ENCODE results near the gene LRRC7. TPM values are rescaled to one million over a fixed set of nuclear protein-coding genes. Genes with fewer than 3 reads are reported as not detected.

The LRRC7 gene
- total and polyA plus RNA-seq, 2 of the 8 experiments (the other 6 are each of a cell fraction or from before 2014, with no cell fraction given), result 0.03 to 0.17 TPM

DNA sequence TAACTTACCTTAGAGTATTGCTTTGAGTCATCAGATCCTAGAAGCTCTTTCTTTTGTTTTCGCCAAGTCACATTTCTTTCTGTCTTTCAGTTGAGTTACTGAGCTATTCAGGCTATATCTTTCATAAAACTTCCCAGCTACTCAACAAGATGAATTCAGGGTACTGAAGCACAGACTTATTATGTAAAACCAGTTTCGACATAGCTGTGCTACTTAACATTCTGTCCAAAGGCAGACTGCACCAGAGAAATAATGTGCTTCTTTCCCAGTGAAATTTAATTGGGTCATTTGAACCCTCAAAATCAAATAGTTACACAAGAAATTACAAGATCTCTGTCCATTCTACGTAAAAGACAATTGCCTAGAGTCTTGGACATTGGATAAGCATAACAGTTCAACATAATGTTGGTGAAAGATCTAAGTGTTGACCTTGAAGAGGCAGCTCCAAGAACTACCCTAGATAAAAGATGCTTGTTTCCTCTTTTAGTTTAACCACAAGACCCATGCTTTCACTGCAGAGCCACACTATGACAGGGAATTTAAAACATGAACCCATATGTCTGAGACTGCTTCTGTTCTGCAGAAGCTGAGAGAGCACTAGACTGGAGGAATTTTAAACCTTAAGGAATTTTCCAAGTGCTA, 474.5 kb downstream of the LRRC7 start:
- FAIRE-seq, result no peak
- no peak for DNase-seq (ENCODE audit: low read depth in 1 of 2, low spot score in 2 of 2)
- Histone ChIP-seq H3K23me2 (ENCODE audit: low read depth, low read length) (no peaks in the 10 kb centered on the region), H2BK5ac (ENCODE audit: low read depth, low read length) (no peak overlapping the region), H3K9ac (replicated peaks in 1 of 4; ENCODE audit: extremely low read depth in 1 of 4, low read depth in 3 of 4, low read length in 3 of 4) (no peak overlapping the region), H3K4me3 (ENCODE audit: extremely low read depth in 1 of 4, insufficient read depth in 2 of 4, low read depth in 3 of 4, low read length in 4 of 4) (no peak overlapping the region), H4K20me1 (replicated peaks in 1 of 2; ENCODE audit: control insufficient read depth in 1 of 2, insufficient read depth in 2 of 2, low read length in 2 of 2) (no peaks in the 10 kb centered on the region), H4K5ac (ENCODE audit: insufficient read length, low read depth, low read length) (no peak overlapping the region), H3K23ac (ENCODE audit: insufficient read length) (no peak overlapping the region), H3K14ac (ENCODE audit: insufficient read length) (no peak overlapping the region), H3K4me2 (ENCODE audit: insufficient read depth in 1 of 2, low read depth in 2 of 2, low read length in 2 of 2) (no peak overlapping the region), H2BK15ac (ENCODE audit: low read length) (no peak overlapping the region), H3K4me1 (replicated peaks in 1 of 4; ENCODE audit: control insufficient read depth in 3 of 4, insufficient read depth in 4 of 4, low read length in 3 of 4) (no peaks in the 10 kb centered on the region; a peak in 1 of 7 replicates), H3K79me2 (ENCODE audit: control insufficient read depth in 1 of 2, insufficient read depth in 2 of 2, low read length in 2 of 2) (no peaks in the 10 kb centered on the region), H2AFZ (ENCODE audit: low read length) (no peak overlapping the region), H3K56ac (replicated peaks; ENCODE audit: insufficient read length, low read depth, low read length) (no peak overlapping the region), H3K79me1 (ENCODE audit: low read depth, low read length) (no peaks in the 10 kb centered on the region), H3K9me3 (ENCODE audit: insufficient read depth in 2 of 2, low read depth in 1 of 2, low read length in 1 of 2) (no peaks in the 10 kb centered on the region), H3K36me3 (ENCODE audit: control insufficient read depth in 2 of 4, insufficient read depth in 4 of 4, low read length in 3 of 4) (no peaks in the 10 kb centered on the region), H4K8ac (ENCODE audit: extremely low read depth, insufficient read depth, low read length) (no peak overlapping the region), H3K27ac (ENCODE audit: low read depth, low read length) (no peak overlapping the region), H4K91ac (replicated peaks; ENCODE audit: insufficient read length, low read length) (no peak overlapping the region), H3K18ac (ENCODE audit: extremely low read depth, low read length) (no peak overlapping the region), H2BK120ac (replicated peaks; ENCODE audit: low read depth, low read length) (no peak overlapping the region), H2BK12ac (ENCODE audit: low read depth, low read length) (no peak overlapping the region), H3K4ac (replicated peaks; ENCODE audit: insufficient read length, low read depth, low read length) (no peak overlapping the region), H3K27me3 (replicated peaks in 1 of 4; ENCODE audit: control insufficient read depth in 3 of 4, extremely low read depth in 1 of 4, insufficient read depth in 3 of 4, low read length in 3 of 4) (no peaks in the 10 kb centered on the region), H2BK20ac (ENCODE audit: low read length) (no peak overlapping the region), H2AK5ac (ENCODE audit: low read depth, low read length) (no peak overlapping the region)
- ChIA-PET CTCF (ENCODE audit: partially characterized antibody) (interaction anchor here (0.6 kb wide), 2 partner anchors 85 to 1689 kb away, joined by 3 to 4 read pairs; no protein-coding TSS in a partner anchor), POLR2A (ENCODE audit: partially characterized antibody) (interaction anchor here (0.7 to 1.2 kb wide), 2 partner anchors 8 to 14 kb away, joined by 3 to 6 read pairs; no protein-coding TSS in a partner anchor)
- TF ChIP-seq CREB1 (IDR thresholded peaks at IDR 0.05) (no peak), GTF2F1 (IDR thresholded peaks at IDR 0.05; ENCODE audit: borderline replicate concordance, low read depth, low read length) (no peak), KDM5A (IDR thresholded peaks at IDR 0.05; ENCODE audit: low read length) (no peak), CEBPB (IDR thresholded peaks at IDR 0.05; ENCODE audit: low read depth, low read length) (no peak), TAF7 (optimal IDR thresholded peaks at IDR 0.05; ENCODE audit: borderline replicate concordance, low read depth, low read length) (no peak), MAFK (IDR thresholded peaks at IDR 0.05; ENCODE audit: low read depth, low read length) (no peak), ZNF274 (IDR thresholded peaks at IDR 0.05; ENCODE audit: borderline replicate concordance, extremely low read depth, low read length) (no peak), CTBP2 (IDR thresholded peaks at IDR 0.05; ENCODE audit: borderline replicate concordance, insufficient read depth, insufficient read length, low read length) (no peak), RXRA (IDR thresholded peaks at IDR 0.05; ENCODE audit: insufficient read depth, low read depth, low read length) (no peak), BACH1 (IDR thresholded peaks at IDR 0.05; ENCODE audit: low read length) (no peak), SP1 (IDR thresholded peaks at IDR 0.05; ENCODE audit: low read depth, low read length) (no peak), SIN3A (conservative IDR thresholded peaks at IDR 0.05 in 1 of 2, IDR thresholded peaks at IDR 0.05 in 1 of 2; ENCODE audit: low read depth in 1 of 2, low read length in 2 of 2) (no peak)
- TF ChIP-seq, protein P1, sequence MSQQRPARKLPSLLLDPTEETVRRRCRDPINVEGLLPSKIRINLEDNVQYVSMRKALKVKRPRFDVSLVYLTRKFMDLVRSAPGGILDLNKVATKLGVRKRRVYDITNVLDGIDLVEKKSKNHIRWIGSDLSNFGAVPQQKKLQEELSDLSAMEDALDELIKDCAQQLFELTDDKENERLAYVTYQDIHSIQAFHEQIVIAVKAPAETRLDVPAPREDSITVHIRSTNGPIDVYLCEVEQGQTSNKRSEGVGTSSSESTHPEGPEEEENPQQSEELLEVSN (IDR thresholded peaks at IDR 0.05), result no peak
- 74% methylated on average over 3 of the region's 3 CpGs; no CpG with 5 or more reads in 1 of the 2 experiments for WGBS, 2 experiments (ENCODE audit: extremely low coverage in 1 of 2, insufficient coverage in 1 of 2, insufficient read length in 1 of 2, insufficient replicate concordance in 2 of 2, low coverage in 1 of 2, low lambda C conversion rate in 2 of 2, missing lambda C conversion rate in 1 of 2)
